ENCODE results near the gene HHAT. TPM values are rescaled to one million over a fixed set of nuclear protein-coding genes. Genes with fewer than 3 reads are reported as not detected.

HHAT gene
- total RNA-seq, 1 donor from 2014 or later = 2.9 TPM

GRCh38 chr1:210303391-210303790 lies 25.3 kb upstream of the HHAT start:
- FAIRE-seq (no peak), DNase-seq (ENCODE audit: low read depth) (no peak)
- H3K36me3 ChIP-seq (ENCODE audit: control insufficient read depth, insufficient read depth, low read length) = no peaks in the 10 kb centered on the region
- peaks cover 2% of the 10 kb centered on the region for H3K27me3 ChIP-seq (ENCODE audit: control insufficient read depth, insufficient read depth, low read length)
- no peak overlapping the region for H3K4me3 ChIP-seq (ENCODE audit: low read depth, low read length)
- TF ChIP-seq, protein P1, sequence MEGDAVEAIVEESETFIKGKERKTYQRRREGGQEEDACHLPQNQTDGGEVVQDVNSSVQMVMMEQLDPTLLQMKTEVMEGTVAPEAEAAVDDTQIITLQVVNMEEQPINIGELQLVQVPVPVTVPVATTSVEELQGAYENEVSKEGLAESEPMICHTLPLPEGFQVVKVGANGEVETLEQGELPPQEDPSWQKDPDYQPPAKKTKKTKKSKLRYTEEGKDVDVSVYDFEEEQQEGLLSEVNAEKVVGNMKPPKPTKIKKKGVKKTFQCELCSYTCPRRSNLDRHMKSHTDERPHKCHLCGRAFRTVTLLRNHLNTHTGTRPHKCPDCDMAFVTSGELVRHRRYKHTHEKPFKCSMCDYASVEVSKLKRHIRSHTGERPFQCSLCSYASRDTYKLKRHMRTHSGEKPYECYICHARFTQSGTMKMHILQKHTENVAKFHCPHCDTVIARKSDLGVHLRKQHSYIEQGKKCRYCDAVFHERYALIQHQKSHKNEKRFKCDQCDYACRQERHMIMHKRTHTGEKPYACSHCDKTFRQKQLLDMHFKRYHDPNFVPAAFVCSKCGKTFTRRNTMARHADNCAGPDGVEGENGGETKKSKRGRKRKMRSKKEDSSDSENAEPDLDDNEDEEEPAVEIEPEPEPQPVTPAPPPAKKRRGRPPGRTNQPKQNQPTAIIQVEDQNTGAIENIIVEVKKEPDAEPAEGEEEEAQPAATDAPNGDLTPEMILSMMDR (IDR thresholded peaks at IDR 0.05; ENCODE audit: insufficient read depth, low read length, severe bottlenecking) = no peak

GRCh38 chr1:210310562-210311153 lies 18.0 kb upstream of the HHAT start:
- Histone ChIP-seq H3K27me3 (ENCODE audit: control insufficient read depth, insufficient read depth, low read length) (peaks cover 4% of the 10 kb centered on the region), H3K36me3 (ENCODE audit: control insufficient read depth, insufficient read depth, low read length) (no peaks in the 10 kb centered on the region), H3K4me3 (ENCODE audit: low read depth, low read length) (no peak overlapping the region)
- DNase-seq (ENCODE audit: low read depth) = no peak
- TF ChIP-seq, protein P1 (IDR thresholded peaks at IDR 0.05; ENCODE audit: insufficient read depth, low read length, severe bottlenecking) = no peak
- no peak for FAIRE-seq

DNA sequence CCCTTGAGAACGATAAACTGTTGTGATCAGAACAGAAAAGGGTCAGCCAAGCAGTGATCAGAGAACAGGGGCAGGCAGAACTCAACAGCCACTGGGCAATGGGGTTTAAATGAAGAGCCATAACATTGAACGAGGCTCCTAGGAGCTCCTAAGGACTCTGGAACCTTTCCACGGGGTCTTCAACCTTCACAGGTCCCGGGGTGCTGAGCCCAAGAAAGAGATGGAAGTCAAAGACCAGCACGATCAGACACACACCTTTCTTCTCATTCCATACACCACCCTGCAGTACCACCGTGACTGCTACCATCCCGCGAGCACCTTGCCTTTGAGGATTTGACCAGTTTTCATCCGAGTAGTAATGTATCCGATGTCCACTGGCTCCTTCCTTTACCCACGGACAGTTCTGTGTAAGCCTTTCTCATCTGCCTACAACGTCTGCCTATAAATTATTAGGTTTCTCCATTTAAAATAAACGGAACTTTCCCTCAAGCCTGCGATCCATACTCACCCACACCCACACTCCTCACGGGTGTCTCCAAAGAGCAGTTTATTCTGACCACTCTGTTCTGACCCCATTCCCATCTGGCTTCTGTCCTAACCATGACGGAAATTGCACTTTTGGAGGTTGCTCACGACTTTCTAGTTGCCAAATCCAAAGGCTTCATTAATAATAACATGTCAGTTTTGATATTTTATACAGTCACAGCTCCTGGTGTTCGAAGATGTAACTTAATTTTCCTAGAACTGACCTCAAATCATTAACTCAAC lies 16.8 kb upstream of the HHAT start:
- Histone ChIP-seq H3K4me3 (ENCODE audit: low read depth, low read length) (no peak overlapping the region), H3K27me3 (ENCODE audit: control insufficient read depth, insufficient read depth, low read length) (peaks cover 4% of the 10 kb centered on the region), H3K36me3 (ENCODE audit: control insufficient read depth, insufficient read depth, low read length) (no peaks in the 10 kb centered on the region)
- DNase-seq (ENCODE audit: low read depth) (no peak), FAIRE-seq (peak; percentile 55)
- TF ChIP-seq, protein P1 (IDR thresholded peaks at IDR 0.05; ENCODE audit: insufficient read depth, low read length, severe bottlenecking) = no peak

DNA sequence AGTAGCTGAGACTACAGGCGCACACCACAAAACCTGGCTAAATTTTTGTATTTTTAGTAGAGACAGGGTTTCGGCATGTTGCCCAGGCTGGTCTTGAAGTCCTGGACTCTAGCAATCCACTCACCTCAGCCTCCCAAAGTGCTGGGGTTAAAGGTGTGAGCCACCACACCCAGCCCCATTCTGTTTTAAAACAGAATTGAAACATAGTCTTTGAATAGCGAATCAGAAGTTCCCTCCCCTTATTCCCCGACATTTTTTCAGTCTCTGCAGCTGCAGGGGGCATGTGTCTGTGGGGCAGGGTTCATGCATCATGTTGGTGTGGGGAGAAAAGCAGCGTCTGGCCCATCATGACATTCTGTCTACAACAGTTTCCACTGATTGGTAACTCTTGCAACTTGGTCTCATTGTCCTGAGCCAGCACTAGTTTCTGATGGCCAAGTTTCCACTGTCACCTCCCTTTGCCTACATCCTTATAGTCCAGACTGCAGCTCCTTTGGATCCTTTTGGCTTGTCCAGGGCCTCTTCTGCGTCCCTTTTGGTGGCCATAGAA lies 15.6 kb upstream of the HHAT start:
- FAIRE-seq = peak; percentile 72
- Histone ChIP-seq H3K27me3 (ENCODE audit: control insufficient read depth, insufficient read depth, low read length) (peaks cover 4% of the 10 kb centered on the region), H3K36me3 (ENCODE audit: control insufficient read depth, insufficient read depth, low read length) (no peaks in the 10 kb centered on the region), H3K4me3 (ENCODE audit: low read depth, low read length) (no peak overlapping the region)
- TF ChIP-seq, protein P1 (IDR thresholded peaks at IDR 0.05; ENCODE audit: insufficient read depth, low read length, severe bottlenecking) = no peak
- no peak for DNase-seq (ENCODE audit: low read depth)

DNA sequence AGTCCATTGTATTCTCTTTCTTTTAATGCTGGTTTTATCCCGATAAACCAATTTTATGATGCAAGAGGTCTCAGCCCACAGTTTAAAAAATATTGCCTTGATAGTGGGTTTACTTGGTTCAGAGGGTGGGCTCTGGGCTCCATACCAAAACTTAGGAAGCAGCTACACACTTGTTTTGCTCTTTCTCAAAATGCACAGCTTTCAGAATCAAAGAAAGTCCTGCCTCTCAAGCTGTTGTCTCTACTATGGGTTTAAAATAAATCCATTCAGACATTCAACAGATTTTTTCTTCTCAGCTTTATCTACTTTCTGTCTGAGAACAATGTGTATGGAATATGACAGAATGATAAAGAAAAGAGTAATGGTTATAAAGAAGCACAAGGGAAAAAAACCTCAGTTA lies 14.8 kb upstream of the HHAT start:
- peaks cover 4% of the 10 kb centered on the region for H3K27me3 ChIP-seq (ENCODE audit: control insufficient read depth, insufficient read depth, low read length)
- no peak overlapping the region for H3K4me3 ChIP-seq (ENCODE audit: low read depth, low read length)
- TF ChIP-seq, protein P1 (IDR thresholded peaks at IDR 0.05; ENCODE audit: insufficient read depth, low read length, severe bottlenecking) = no peak
- FAIRE-seq = no peak
- no peak for DNase-seq (ENCODE audit: low read depth)
- H3K36me3 ChIP-seq (ENCODE audit: control insufficient read depth, insufficient read depth, low read length) = no peaks in the 10 kb centered on the region

All from bronchial epithelial cell (primary cell).